ENCODE measurements around the gene HUS1B.

Gene HUS1B

GRCh38 chr6:656460-657252, at the start of gene HUS1B:
TSS of gene HUS1B (minus strand) at chr6:657100. CDS start at chr6:656944, 156 bp downstream.
- Histone ChIP-seq H3K4me3 (ENCODE audit: low read length) (no peak within 1 kb of the TSS), H3K27ac (ENCODE audit: low read depth, low read length) (no peak within 1 kb of the TSS), H3K4me2 (ENCODE audit: low read length) (no peak within 1 kb of the TSS), H3K27me3 (ENCODE audit: control insufficient read depth, low read length) (no peaks in the 10 kb centered on the region), H3K9me2 (replicated peaks; ENCODE audit: control insufficient read depth, low read length) (no peaks in the 10 kb centered on the region), H3K36me3 (ENCODE audit: control insufficient read depth, low read length) (no peaks in the 10 kb centered on the region), H3K79me2 (ENCODE audit: control insufficient read depth, low read length) (peaks cover 8% of the 10 kb centered on the region; the same call in 1 of the 2 replicates), H3F3A (ENCODE audit: control insufficient read depth, insufficient read depth) (no peaks in the 10 kb centered on the region), H3K4me1 (ENCODE audit: control insufficient read depth, low read length) (no peaks in the 10 kb centered on the region), H4K20me1 (ENCODE audit: control insufficient read depth, insufficient read depth, low read depth, low read length) (no peaks in the 10 kb centered on the region), H3K9me3 (ENCODE audit: control insufficient read depth, insufficient read depth, low read length) (no peaks in the 10 kb centered on the region)
- TF ChIP-seq CTCF (IDR thresholded peaks at IDR 0.05; ENCODE audit: low read depth, low read length, poor library complexity, severe bottlenecking) = no peak
- TF ChIP-seq EZH2phosphoT487 (IDR thresholded peaks at IDR 0.05; ENCODE audit: borderline replicate concordance, low read length) = no peak

GRCh38 chr6:706146-706545, 49.2 kb upstream of the HUS1B start:
- no peaks in the 10 kb centered on the region for H3K36me3 ChIP-seq (ENCODE audit: control insufficient read depth, low read length)

GRCh38 chr6:705047-705446, 48.1 kb upstream of the HUS1B start:
- Histone ChIP-seq H3K27ac (ENCODE audit: low read depth, low read length) (no peak overlapping the region), H3K27me3 (ENCODE audit: control insufficient read depth, low read length) (peaks cover 20% of the 10 kb centered on the region), H3K4me1 (ENCODE audit: control insufficient read depth, low read length) (peaks cover 10% of the 10 kb centered on the region), H3K4me2 (ENCODE audit: low read length) (no peak overlapping the region), H3K9me2 (replicated peaks; ENCODE audit: control insufficient read depth, low read length) (no peaks in the 10 kb centered on the region), H3F3A (ENCODE audit: control insufficient read depth, insufficient read depth) (no peaks in the 10 kb centered on the region), H3K36me3 (ENCODE audit: control insufficient read depth, low read length) (no peaks in the 10 kb centered on the region), H3K79me2 (ENCODE audit: control insufficient read depth, low read length) (no peaks in the 10 kb centered on the region), H4K20me1 (ENCODE audit: control insufficient read depth, insufficient read depth, low read depth, low read length) (no peaks in the 10 kb centered on the region), H3K4me3 (ENCODE audit: low read length) (no peak overlapping the region), H3K9me3 (ENCODE audit: control insufficient read depth, insufficient read depth, low read length) (no peaks in the 10 kb centered on the region)
- TF ChIP-seq EZH2phosphoT487 (IDR thresholded peaks at IDR 0.05; ENCODE audit: borderline replicate concordance, low read length) = no peak
- TF ChIP-seq CTCF (IDR thresholded peaks at IDR 0.05; ENCODE audit: low read depth, low read length, poor library complexity, severe bottlenecking) = no peak

More at GRCh38 chr6:706146-706545, 49.2 kb upstream of the HUS1B start:
- H3K4me1 ChIP-seq (ENCODE audit: control insufficient read depth, low read length) = peaks cover 18% of the 10 kb centered on the region
- no peak overlapping the region for H3K4me3 ChIP-seq (ENCODE audit: low read length)
- H3K79me2 ChIP-seq (ENCODE audit: control insufficient read depth, low read length) = no peaks in the 10 kb centered on the region
- H3K27me3 ChIP-seq (ENCODE audit: control insufficient read depth, low read length) = peaks cover 14% of the 10 kb centered on the region
- H3F3A ChIP-seq (ENCODE audit: control insufficient read depth, insufficient read depth) = no peaks in the 10 kb centered on the region
- H3K9me3 ChIP-seq (ENCODE audit: control insufficient read depth, insufficient read depth, low read length) = no peaks in the 10 kb centered on the region
- no peak overlapping the region for H3K4me2 ChIP-seq (ENCODE audit: low read length)
- H3K9me2 ChIP-seq (replicated peaks; ENCODE audit: control insufficient read depth, low read length) = no peaks in the 10 kb centered on the region
- H4K20me1 ChIP-seq (ENCODE audit: control insufficient read depth, insufficient read depth, low read depth, low read length) = no peaks in the 10 kb centered on the region
- TF ChIP-seq CTCF (IDR thresholded peaks at IDR 0.05; ENCODE audit: low read depth, low read length, poor library complexity, severe bottlenecking) = no peak
- TF ChIP-seq EZH2phosphoT487 (IDR thresholded peaks at IDR 0.05; ENCODE audit: borderline replicate concordance, low read length) = no peak
- no peak overlapping the region for H3K27ac ChIP-seq (ENCODE audit: low read depth, low read length)
